DMS53 treated with DMSO at 0.1 percent for 48 hours (cell line): ENCODE data around the gene OCA2.
A peak's percentile ranks its signal among the peaks of the same experiment; 100 is the strongest.
"Not testable (repeated sequence)": the region's sequence is repeated elsewhere in the genome, so short reads cannot be mapped to it uniquely, and the experiment has no call there.

ENCODE experiments used
- DNase-seq: peaks from one replicate; lab custom pipeline; 2025; ENCODE audit not compliant: unreplicated experiment; lab: John Stamatoyannopoulos, UW

The OCA2 gene

GRCh38 chr15:28098766-28099554 is at the start of gene OCA2:
TSS of gene OCA2 (minus strand) at chr15:28099315. CDS start at chr15:28081874, 17,441 bp downstream.
- DNase-seq = peak; percentile 20

- no peak for DNase-seq
Measured at GRCh38 chr15:28147801-28148200, 48.7 kb upstream of the OCA2 start.

DNA sequence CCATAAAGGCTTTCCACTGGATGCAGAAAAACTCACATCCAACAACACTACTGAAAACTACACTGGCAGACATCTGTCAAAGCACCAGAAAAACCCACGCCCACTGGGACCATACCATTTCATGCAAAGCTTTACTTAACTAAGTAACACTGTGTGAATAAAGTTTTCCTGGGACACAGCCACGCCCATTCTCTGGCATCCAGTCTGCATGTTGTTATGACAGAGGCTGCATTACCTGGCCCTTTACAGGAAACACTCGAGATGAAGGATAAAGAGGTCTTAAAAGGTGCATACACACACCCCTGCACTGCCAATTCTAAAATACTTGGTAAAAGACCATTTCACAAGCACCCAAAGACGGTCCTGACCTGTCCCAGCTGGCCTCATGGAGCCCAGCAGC is 46.3 kb upstream of the OCA2 start:
- DNase-seq = not testable (repeated sequence)

DNA sequence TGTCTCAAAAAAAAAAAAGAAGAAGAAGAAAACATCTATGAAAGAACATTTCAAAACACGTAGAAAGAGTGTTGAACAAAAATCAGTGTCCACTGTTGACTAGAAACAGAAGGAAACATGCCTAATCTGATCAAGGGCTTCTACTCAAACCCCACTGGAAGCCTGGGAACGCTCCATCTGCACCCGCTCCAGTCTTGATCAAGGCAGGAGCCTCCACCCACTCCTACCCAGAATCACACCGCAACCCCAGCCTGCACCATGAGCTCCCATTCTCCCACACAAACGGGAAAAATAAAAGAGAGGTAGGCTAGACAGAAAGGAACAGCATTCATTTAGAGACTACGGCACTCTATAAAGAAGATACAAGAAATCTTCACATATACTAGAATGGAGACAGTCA is 40.9 kb upstream of the OCA2 start:
- no peak for DNase-seq

GRCh38 chr15:28137408-28138039 is 38.4 kb upstream of the OCA2 start:
- DNase-seq = not testable (repeated sequence)

- not testable (repeated sequence) for DNase-seq
Measured at GRCh38 chr15:28136236-28136904, 37.3 kb upstream of the OCA2 start.

- no peak for DNase-seq
Measured at GRCh38 chr15:28133281-28133680, 34.2 kb upstream of the OCA2 start.

GRCh38 chr15:28132524-28133275 is 33.6 kb upstream of the OCA2 start:
- no peak for DNase-seq

DNA sequence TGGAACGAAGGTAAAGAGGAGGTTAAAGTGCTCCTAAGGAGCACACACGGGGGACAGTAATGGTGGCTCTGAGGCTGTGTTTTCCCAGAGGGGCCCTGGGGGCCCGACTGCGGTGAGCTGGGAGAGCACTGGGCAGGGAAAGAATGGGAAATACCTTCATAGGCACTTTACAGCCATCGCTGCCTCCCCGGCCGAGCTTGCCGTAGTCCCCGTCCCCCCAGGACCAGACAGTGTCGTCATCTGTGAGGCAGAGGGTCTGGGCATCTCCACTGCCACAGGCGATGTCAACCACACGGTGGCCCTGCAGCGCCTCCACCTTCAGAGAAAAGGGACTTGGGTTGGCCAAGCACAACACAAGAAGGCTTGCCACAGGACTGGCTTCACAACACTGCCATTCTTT is 32.8 kb upstream of the OCA2 start:
- DNase-seq = no peak

DNA sequence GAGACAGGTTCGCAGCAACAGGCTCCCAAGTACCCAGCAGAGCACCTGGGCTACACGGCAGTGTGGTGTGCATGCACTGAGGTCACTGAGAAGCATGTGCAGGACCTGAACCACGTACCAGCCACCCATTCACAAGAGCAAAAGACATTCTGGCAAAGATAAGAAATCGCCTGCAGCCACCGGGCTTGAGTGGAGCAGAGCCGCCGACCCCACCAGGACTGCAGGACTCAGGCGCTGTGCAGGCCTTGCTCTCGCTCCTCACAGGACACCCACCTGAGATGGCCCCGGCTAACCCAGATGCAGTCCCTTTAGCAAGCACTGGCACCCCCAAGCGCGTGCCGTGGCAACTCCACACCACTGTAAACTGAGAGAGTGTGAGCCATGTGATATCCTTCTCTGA is 32.3 kb upstream of the OCA2 start:
- DNase-seq = no peak

DNA sequence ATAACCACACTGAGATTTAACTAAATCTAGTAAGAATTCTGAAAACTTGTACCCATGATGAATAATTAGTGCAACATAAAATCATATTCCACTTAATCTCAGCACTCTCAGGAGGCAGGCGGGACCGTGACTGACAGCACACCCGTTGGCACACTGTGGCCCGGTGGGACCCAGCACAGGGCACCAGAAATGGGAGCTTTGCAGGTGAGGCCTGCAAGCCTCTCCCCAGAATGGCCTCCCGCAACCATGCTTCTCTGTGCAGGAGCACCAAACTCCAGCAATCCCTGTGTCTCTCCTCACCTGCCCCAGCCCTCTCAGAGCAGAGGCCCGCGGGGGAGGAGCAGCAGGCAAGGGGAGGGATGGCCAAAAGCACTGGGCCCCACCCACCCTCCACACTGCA is 31.5 kb upstream of the OCA2 start:
- DNase-seq = no peak

GRCh38 chr15:28129231-28129848 is 30.2 kb upstream of the OCA2 start:
- DNase-seq = no peak

- DNase-seq = no peak
Measured at GRCh38 chr15:28128031-28128430, 28.9 kb upstream of the OCA2 start.

DNA sequence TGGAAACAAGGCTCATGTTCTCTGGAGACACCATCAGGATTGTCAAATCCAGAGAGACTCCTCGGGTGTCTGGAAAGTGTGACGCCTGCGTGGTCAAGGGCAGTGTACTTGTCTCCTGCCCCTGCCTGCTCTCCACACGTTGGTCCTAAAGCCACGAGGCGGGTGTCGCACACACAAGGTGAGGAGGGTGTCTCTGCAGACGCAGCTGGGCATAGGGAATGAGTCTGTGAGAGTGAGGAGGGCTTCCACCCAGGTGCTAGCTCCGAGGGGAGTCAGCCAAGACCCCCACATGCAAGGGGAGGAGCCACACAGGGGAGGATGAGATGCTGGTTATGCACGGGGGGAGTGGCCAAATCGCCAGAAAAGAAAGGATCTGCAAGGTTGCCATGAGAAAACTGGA is 27.9 kb upstream of the OCA2 start:
- DNase-seq = no peak

GRCh38 chr15:28125673-28126651 is 26.8 kb upstream of the OCA2 start:
- DNase-seq = peak; percentile 15

- no peak for DNase-seq
Measured at GRCh38 chr15:28124841-28125240, 25.7 kb upstream of the OCA2 start.

DNA sequence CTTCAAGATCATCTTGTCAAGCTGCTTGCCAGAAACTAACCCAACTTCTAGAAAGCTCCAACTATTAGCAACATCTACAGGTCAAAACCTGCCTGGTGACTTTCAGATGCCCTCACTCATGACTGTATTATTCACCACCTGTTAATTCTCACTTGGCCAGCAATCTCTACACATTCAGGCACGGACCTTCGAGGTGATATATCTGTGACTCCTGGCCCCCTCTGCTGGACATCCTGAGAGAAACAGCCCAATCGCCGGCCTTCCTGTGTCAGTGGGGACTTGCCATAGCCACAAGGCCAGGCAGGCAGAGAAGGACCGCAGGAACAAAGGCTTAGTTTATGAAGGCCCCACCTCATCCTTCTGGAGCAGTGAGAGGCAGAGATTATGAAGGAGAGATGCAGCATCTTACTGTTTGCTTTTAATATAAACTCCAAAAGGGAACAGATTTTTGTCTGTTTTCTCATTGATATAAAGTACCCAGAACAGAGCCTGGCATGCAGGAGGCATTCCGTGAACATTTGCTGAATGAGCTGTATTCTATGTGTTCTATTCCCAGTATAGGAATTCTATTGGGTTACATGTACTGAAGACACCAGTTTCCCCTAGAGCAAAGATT is 24.4 kb upstream of the OCA2 start:
- DNase-seq = peak; percentile 51

DNA sequence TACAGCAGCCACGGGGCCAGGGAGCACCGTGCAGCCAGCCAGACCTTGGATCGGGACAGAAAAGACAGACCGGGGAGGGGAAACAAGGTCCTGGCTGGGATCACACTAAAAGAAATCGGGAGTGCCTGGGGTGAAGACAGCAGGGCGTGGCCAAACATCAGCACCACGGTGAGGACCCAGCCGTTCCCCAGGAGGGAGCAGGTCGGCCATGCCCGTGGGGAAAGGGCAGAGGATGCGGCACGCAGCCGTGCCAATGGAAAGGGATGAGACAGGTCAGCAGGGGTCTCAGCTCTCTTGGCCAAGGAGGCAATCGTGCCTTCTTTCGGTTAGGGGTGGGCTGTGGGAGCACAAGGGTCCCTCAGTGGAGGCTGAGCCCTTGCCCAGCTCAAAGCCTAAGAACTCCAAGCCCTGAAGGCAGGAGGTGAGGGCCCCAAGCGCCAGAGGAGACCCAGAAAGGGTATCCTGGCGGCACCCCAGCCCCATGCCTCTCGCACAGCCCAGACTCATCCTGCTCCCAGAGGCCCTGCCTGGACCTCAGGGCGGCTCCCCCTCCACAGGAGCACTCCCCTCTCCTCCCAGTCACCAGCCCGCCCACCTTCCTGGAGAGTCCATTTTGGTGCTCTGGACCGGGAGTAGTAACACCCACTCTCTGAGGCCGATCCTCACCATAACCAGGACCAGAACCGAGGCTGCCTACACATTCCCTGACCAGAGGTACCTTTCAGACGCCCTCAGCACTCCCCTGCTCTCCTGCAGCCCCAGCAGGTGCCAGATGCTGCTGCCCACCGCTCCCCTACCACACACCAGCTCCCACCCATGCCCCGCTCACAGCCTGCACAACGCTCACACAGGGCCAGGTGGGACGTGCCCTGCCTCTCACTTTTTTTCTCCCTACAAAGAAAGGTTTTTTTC is 23.2 kb upstream of the OCA2 start:
- no peak for DNase-seq
